HG03558 (cell line): ENCODE measurements around the gene RFX1.

Experiments used
- ATAC-seq: cut with Tn5 transposase; IDR thresholded peaks from one replicate; pipeline ENCODE4 v1.9.1; 2021; ENCODE audit warnings: moderate number of reproducible peaks; ENCODE audit not compliant: unreplicated experiment; ENCODE audit errors: extremely low read depth

RFX1 gene

GRCh38 chr19:13964776-13965175 lies 41.3 kb downstream of the RFX1 start:
- no peak for ATAC-seq

- no peak for ATAC-seq
These were observed 42.5 kb downstream of the RFX1 start for GRCh38 chr19:13963603-13964105.

- no peak for ATAC-seq
These were observed 43.2 kb downstream of the RFX1 start for GRCh38 chr19:13962699-13963602.

- ATAC-seq = no peak
These were observed 44.1 kb downstream of the RFX1 start for GRCh38 chr19:13961826-13962698.

- no peak for ATAC-seq
These were observed 45.0 kb downstream of the RFX1 start for GRCh38 chr19:13960863-13961784.

- ATAC-seq = no peak
These were observed 45.9 kb downstream of the RFX1 start for GRCh38 chr19:13959962-13960862.

GRCh38 chr19:13959141-13959961 lies 46.8 kb downstream of the RFX1 start:
- no peak for ATAC-seq

- ATAC-seq = no peak
These were observed 48.1 kb downstream of the RFX1 start for GRCh38 chr19:13958043-13958442.

- no peak for ATAC-seq
These were observed 49.1 kb downstream of the RFX1 start for GRCh38 chr19:13957051-13957450.

- ATAC-seq = no peak
These were observed 49.8 kb downstream of the RFX1 start for GRCh38 chr19:13956365-13956744.

- ATAC-seq = no peak
These were observed 50.3 kb downstream of the RFX1 start for GRCh38 chr19:13955662-13956364.

GRCh38 chr19:13954185-13954584 lies 51.9 kb downstream of the RFX1 start:
- no peak for ATAC-seq

- ATAC-seq = no peak
These were observed 53.1 kb downstream of the RFX1 start for GRCh38 chr19:13952931-13953531.

GRCh38 chr19:13952154-13952930 lies 53.8 kb downstream of the RFX1 start, which contains the start of gene DCAF15:
Gene DCAF15 (plus strand): TSS chr19:13952509. CDS start chr19:13952513, 4 bp downstream.
- peak; percentile 92 for ATAC-seq

GRCh38 chr19:13951799-13952153 lies 54.3 kb downstream of the RFX1 start:
- ATAC-seq = no peak

GRCh38 chr19:13951043-13951442 lies 55.1 kb downstream of the RFX1 start:
- ATAC-seq = no peak
